CD14-positive monocyte (primary cell): ENCODE data around the gene KIF16B. TPM values are rescaled to one million over a fixed set of nuclear protein-coding genes. Genes with fewer than 3 reads are reported as not detected.

Source experiments
- DNase-seq, 3 donors: peaks; one replicate each; pipeline ENCODE4 v3.0.0-alpha.2; 2011 to 2022
- H2AFZ ChIP-seq: 2 replicates; pipeline ENCODE4 v1.6.0; 2012; ENCODE audit warnings: mild to moderate bottlenecking, low read depth, low read length, inconsistent platforms; ENCODE audit not compliant: insufficient read depth, poor library complexity, severe bottlenecking
- H3K27ac ChIP-seq, 2 donors: 1 replicate in 1 of 2; 2 replicates in 1 of 2; pipeline ENCODE4 v1.5.1; 2012 to 2013; ENCODE audit warnings: low read length in 2 of 2, control low read depth in 1 of 2, inconsistent platforms in 1 of 2, low read depth in 1 of 2, mild to moderate bottlenecking in 1 of 2
- H3K27me3 ChIP-seq, 2 donors: one replicate each; pipeline versions ENCODE4 v1.6.0 to v1.6.1; 2011 to 2013; ENCODE audit warnings: low read length in 2 of 2; ENCODE audit not compliant: control insufficient read depth in 2 of 2, insufficient read depth in 2 of 2
- H3K36me3 ChIP-seq, 2 donors: replicated peaks in 1 of 2; 1 replicate in 1 of 2; 2 replicates in 1 of 2; pipeline versions ENCODE4 v1.5.1 to v1.6.1; 2012 to 2013; ENCODE audit warnings: low read length in 2 of 2, control low read depth in 1 of 2, inconsistent platforms in 1 of 2, mild to moderate bottlenecking in 1 of 2; ENCODE audit not compliant: insufficient read depth in 2 of 2, control insufficient read depth in 1 of 2
- H3K4me1 ChIP-seq, 2 donors: 1 replicate in 1 of 2; 2 replicates in 1 of 2; pipeline versions ENCODE4 v1.5.1 to v1.6.1; 2012 to 2013; ENCODE audit warnings: low read length in 2 of 2, control low read depth in 1 of 2, inconsistent platforms in 1 of 2, mild to moderate bottlenecking in 1 of 2, moderate library complexity in 1 of 2; ENCODE audit not compliant: insufficient read depth in 2 of 2, control insufficient read depth in 1 of 2
- H3K4me2 ChIP-seq: replicated peaks from 2 replicates; pipeline ENCODE3; 2012; ENCODE audit warnings: low read length, moderate library complexity, mild to moderate bottlenecking; ENCODE audit not compliant: poor library complexity, severe bottlenecking; ENCODE audit errors: extremely low read depth
- H3K4me3 ChIP-seq, 3 experiments: fragments of 200-600 bp in 1 of 3; sonication (generic) in 1 of 3; replicated peaks in 1 of 3; 1 replicate in 2 of 3; 2 replicates in 1 of 3; pipeline ENCODE4 v1.5.1; 2011 to 2013; ENCODE audit warnings: low read length in 3 of 3, mild to moderate bottlenecking in 3 of 3, control low read depth in 2 of 3, low read depth in 2 of 3, inconsistent platforms in 1 of 3, moderate library complexity in 1 of 3
- H3K79me2 ChIP-seq: 2 replicates; pipeline ENCODE4 v1.6.0; 2012; ENCODE audit warnings: mild to moderate bottlenecking, control low read depth, inconsistent platforms, low read length, moderate library complexity; ENCODE audit not compliant: insufficient read depth
- H3K9ac ChIP-seq: 2 replicates; pipeline ENCODE4 v1.6.0; 2017; ENCODE audit warnings: low read length, mild to moderate bottlenecking; ENCODE audit not compliant: insufficient read depth, poor library complexity, severe bottlenecking
- H3K9me3 ChIP-seq, 2 donors: replicated peaks in 1 of 2; 1 replicate in 1 of 2; 2 replicates in 1 of 2; pipeline versions ENCODE4 v1.5.1 to v1.6.1; 2012 to 2013; ENCODE audit warnings: low read length in 2 of 2, control low read depth in 1 of 2; ENCODE audit not compliant: control insufficient read depth in 1 of 2, insufficient read depth in 1 of 2
- H4K20me1 ChIP-seq: 2 replicates; pipeline ENCODE4 v1.6.0; 2012; ENCODE audit warnings: mild to moderate bottlenecking, low read length, control low read depth, moderate library complexity; ENCODE audit not compliant: insufficient read depth
- H3K27ac Mint-ChIP-seq, 7 donors: one replicate each; pipeline ENCODE4 v1.8.0; 2020; ENCODE audit warnings: mild to moderate bottlenecking in 7 of 7, mixed read lengths in 7 of 7, moderate library complexity in 6 of 7, inconsistent platforms in 2 of 7
- H3K27me3 Mint-ChIP-seq, 3 donors: one replicate each; pipeline ENCODE4 v1.8.0; 2021 to 2022; ENCODE audit warnings: low read depth in 3 of 3, mild to moderate bottlenecking in 3 of 3, mixed read lengths in 3 of 3, moderate library complexity in 3 of 3, inconsistent platforms in 1 of 3
- H3K36me3 Mint-ChIP-seq, 2 donors: one replicate each; pipeline ENCODE4 v1.8.0; 2020; ENCODE audit warnings: mixed read lengths in 2 of 2, inconsistent platforms in 1 of 2, mild to moderate bottlenecking in 1 of 2
- H3K4me1 Mint-ChIP-seq: one replicate; pipeline ENCODE4 v1.8.0; 2020; ENCODE audit warnings: mild to moderate bottlenecking, mixed read lengths
- H3K4me3 Mint-ChIP-seq, 2 donors: one replicate each; pipeline ENCODE4 v1.8.0; 2020; ENCODE audit warnings: mild to moderate bottlenecking in 2 of 2, mixed read lengths in 2 of 2, moderate library complexity in 1 of 2
- H3K9me3 Mint-ChIP-seq, 7 donors: one replicate each; pipeline ENCODE4 v1.8.0; 2020 to 2022; ENCODE audit warnings: mixed read lengths in 7 of 7, mild to moderate bottlenecking in 6 of 7, moderate library complexity in 6 of 7, inconsistent platforms in 2 of 7
- WGBS: methylation state at CpG from one replicate; pipeline ENCODE4 v1.1.5; 2013; ENCODE audit warnings: missing lambda C conversion rate; ENCODE audit not compliant: insufficient coverage; 5-methylcytosine and 5-hydroxymethylcytosine counted together
- intact Hi-C, 2 donors: fragments of 100-400 bp; cut with micrococcal nuclease; formaldehyde crosslinking; loops; one replicate each; pipeline versions ENCODE4 v1.15.0 to v1.15.1; 2023
- polyA plus RNA-seq, 3 donors: library from polyadenylated mRNA; depleted of rRNA in 1 of 3; unstranded in 2 of 3; stranded (reverse) in 1 of 3; fragments of 300-500 nt in 2 of 3; fragments of >200 nt in 1 of 3; fragmentation: Illumina TruSeq in 2 of 3; gene quantifications; 1 replicate in 2 of 3; 2 replicates in 1 of 3; pipeline ENCODE4 v1.2.3, GENCODE V29; 2012 to 2021
- TF ChIP-seq, protein P1 (sequence below): fragments of 200-600 bp; IDR thresholded peaks from one replicate; pipeline ENCODE4 v1.8.0; 2022; ENCODE audit warnings: antibody characterized with exemption, mild to moderate bottlenecking

The KIF16B gene
- polyA plus RNA-seq, 3 donors = 0.89 to 2.9 (median 2.8) TPM

DNA sequence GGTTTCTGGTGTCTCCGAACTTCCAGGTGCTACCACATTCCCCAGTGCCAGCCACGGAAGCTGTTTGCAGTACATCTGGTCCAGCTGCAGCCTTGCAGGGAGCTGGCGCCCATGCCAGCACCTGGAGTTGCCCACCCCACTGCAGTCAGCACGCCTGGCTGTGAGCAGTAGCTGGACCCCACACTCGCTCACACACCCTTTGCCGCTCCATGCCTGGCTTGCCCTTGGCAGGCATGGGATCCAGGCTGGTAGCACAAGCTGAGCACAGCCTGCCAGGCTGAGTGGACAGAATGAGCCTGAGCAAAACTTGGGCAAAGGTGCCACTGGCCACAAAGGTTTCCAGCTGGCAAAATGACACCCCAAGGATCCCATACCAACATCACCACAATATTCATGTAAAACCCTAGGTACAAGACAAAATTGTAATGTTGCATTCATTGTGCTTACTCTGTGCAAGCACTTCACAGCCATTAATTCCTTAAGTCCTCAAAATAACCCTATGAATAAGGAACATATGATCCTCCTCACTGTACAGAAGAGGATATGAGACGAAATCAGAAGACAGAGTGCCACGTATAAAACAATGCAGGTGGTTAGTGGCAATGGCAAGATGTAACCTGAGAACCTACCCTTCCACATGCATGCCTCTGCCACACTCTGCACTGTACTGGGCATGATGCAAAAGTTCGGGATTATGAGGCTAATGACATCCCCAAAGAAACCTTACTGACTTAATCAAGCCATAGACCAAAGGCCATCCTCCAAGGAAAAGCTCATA is 18.3 kb downstream of the KIF16B start:
- Histone ChIP-seq H3K79me2 (no peaks in the 10 kb centered on the region), H3K9me3 (peaks cover 0 to 13% of the 10 kb centered on the region in 2 donors)

DNA sequence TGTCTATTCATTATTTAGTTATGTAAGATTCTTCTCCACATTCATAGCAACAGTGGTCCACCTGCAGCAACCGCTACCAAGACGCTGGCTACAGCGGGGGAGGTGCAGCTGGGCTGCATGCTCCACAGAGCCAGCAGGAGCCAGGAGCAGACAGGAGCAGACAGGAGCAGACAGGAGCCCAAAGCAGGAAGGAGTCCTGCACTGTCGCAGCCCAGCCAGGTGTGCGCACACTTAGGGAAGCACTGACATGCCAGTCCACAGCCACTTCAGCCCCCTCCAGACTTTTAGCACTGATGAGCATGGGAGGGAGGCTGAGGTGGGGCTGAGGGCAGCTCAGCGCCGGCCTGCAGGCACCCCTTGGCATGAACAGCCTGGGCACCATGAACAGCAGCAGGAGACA is 19.6 kb downstream of the KIF16B start:
- Histone ChIP-seq H3K9ac (no peak overlapping the region), H3K4me1 (no peaks in the 10 kb centered on the region), H3K79me2 (no peaks in the 10 kb centered on the region), H3K27me3 (no peaks in the 10 kb centered on the region), H3K4me2 (no peak overlapping the region), H3K4me3 (no peak overlapping the region), H4K20me1 (no peaks in the 10 kb centered on the region), H3K36me3 (no peaks in the 10 kb centered on the region), H3K9me3 (peaks cover 0 to 13% of the 10 kb centered on the region in 2 donors), H2AFZ (no peak overlapping the region), H3K27ac (no peak overlapping the region)
- Mint-ChIP-seq H3K27ac (no peak overlapping the region), H3K4me3 (no peak overlapping the region), H3K4me1 (peaks cover 13% of the 10 kb centered on the region), H3K36me3 (no peaks in the 10 kb centered on the region), H3K9me3 (peaks cover 0 to 12% (median 7%) of the 10 kb centered on the region in 7 donors), H3K27me3 (peaks cover 0 to 5% (median 1%) of the 10 kb centered on the region in 3 donors)
- TF ChIP-seq, protein P1, sequence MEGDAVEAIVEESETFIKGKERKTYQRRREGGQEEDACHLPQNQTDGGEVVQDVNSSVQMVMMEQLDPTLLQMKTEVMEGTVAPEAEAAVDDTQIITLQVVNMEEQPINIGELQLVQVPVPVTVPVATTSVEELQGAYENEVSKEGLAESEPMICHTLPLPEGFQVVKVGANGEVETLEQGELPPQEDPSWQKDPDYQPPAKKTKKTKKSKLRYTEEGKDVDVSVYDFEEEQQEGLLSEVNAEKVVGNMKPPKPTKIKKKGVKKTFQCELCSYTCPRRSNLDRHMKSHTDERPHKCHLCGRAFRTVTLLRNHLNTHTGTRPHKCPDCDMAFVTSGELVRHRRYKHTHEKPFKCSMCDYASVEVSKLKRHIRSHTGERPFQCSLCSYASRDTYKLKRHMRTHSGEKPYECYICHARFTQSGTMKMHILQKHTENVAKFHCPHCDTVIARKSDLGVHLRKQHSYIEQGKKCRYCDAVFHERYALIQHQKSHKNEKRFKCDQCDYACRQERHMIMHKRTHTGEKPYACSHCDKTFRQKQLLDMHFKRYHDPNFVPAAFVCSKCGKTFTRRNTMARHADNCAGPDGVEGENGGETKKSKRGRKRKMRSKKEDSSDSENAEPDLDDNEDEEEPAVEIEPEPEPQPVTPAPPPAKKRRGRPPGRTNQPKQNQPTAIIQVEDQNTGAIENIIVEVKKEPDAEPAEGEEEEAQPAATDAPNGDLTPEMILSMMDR = no peak
- 58% methylated on average over 2 of the region's 7 CpGs for WGBS
- intact Hi-C loops = no loop called here
- DNase-seq = no peak

More for the DNA sequence above, 18.3 kb downstream of the KIF16B start:
- Mint-ChIP-seq H3K27ac (no peak overlapping the region), H3K36me3 (no peaks in the 10 kb centered on the region), H3K4me3 (no peak overlapping the region), H3K9me3 (peaks cover 0 to 12% (median 7%) of the 10 kb centered on the region in 7 donors), H3K4me1 (peaks cover 13% of the 10 kb centered on the region), H3K27me3 (peaks cover 0 to 5% (median 1%) of the 10 kb centered on the region in 3 donors)
- WGBS = 93% methylated on average over 6 of the region's 9 CpGs
- Histone ChIP-seq H3K36me3 (no peaks in the 10 kb centered on the region), H3K4me1 (no peaks in the 10 kb centered on the region), H3K4me2 (no peak overlapping the region), H3K4me3 (no peak overlapping the region), H4K20me1 (no peaks in the 10 kb centered on the region), H2AFZ (no peak overlapping the region), H3K27me3 (no peaks in the 10 kb centered on the region), H3K9ac (no peak overlapping the region), H3K27ac (no peak overlapping the region)
- intact Hi-C loops = no loop called here
- DNase-seq = no peak
- TF ChIP-seq, protein P1 = no peak
